ENCODE measurements around the gene TMEM255A. TPM values are rescaled to one million over a fixed set of nuclear protein-coding genes. Genes with fewer than 3 reads are reported as not detected.

The TMEM255A gene
- total and polyA plus RNA-seq, 2 of the 13 experiments (the other 11 are each of a cell fraction or from before 2014, with no cell fraction given) = 0.13 to 0.40 TPM

DNA sequence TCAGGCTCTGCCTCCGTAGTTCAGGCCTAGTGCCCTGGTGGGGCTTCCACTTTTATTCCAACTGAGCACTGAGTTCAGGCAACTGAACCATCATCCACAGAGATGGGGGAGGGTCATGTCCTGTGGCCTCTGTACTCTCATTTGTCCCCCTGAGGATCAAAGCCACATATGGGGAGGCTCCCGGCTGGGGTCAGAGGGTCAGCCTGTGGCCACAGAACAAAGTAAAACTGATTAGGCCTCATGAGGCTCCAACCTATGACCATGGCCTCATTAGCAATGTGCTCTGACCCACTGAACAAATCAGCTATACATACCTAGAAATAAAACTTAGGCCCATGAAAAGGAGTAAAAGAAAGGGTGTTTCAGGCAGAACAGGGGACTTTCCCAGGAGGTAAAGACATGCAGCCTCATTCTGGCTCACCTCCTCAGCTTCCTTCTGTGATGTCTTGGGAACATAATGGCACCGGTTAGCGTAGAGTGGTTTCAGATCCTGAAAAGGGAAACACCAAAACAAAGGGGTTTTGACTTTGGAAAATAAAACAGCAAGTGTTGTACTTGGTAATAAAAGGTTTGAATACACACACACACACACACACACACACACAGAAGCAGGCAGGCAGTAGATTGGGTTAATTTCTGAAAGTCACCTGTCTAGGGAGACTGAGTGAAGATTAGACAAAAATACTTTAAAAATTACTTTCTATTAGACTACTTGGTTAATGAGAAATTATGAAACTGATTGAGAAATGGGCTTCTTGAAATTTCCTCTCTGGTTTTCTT lies 24.3 kb downstream of the TMEM255A start (continued):
- TF ChIP-seq, protein P1, sequence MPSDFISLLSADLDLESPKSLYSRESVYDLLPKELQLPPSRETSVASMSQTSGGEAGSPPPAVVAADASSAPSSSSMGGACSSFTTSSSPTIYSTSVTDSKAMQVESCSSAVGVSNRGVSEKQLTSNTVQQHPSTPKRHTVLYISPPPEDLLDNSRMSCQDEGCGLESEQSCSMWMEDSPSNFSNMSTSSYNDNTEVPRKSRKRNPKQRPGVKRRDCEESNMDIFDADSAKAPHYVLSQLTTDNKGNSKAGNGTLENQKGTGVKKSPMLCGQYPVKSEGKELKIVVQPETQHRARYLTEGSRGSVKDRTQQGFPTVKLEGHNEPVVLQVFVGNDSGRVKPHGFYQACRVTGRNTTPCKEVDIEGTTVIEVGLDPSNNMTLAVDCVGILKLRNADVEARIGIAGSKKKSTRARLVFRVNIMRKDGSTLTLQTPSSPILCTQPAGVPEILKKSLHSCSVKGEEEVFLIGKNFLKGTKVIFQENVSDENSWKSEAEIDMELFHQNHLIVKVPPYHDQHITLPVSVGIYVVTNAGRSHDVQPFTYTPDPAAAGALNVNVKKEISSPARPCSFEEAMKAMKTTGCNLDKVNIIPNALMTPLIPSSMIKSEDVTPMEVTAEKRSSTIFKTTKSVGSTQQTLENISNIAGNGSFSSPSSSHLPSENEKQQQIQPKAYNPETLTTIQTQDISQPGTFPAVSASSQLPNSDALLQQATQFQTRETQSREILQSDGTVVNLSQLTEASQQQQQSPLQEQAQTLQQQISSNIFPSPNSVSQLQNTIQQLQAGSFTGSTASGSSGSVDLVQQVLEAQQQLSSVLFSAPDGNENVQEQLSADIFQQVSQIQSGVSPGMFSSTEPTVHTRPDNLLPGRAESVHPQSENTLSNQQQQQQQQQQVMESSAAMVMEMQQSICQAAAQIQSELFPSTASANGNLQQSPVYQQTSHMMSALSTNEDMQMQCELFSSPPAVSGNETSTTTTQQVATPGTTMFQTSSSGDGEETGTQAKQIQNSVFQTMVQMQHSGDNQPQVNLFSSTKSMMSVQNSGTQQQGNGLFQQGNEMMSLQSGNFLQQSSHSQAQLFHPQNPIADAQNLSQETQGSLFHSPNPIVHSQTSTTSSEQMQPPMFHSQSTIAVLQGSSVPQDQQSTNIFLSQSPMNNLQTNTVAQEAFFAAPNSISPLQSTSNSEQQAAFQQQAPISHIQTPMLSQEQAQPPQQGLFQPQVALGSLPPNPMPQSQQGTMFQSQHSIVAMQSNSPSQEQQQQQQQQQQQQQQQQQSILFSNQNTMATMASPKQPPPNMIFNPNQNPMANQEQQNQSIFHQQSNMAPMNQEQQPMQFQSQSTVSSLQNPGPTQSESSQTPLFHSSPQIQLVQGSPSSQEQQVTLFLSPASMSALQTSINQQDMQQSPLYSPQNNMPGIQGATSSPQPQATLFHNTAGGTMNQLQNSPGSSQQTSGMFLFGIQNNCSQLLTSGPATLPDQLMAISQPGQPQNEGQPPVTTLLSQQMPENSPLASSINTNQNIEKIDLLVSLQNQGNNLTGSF (CRISPR knock-in tag; IDR thresholded peaks at IDR 0.05) = no peak
- TF ChIP-seq CREB1 (IDR thresholded peaks at IDR 0.05) (no peak), CREB1 (CRISPR knock-in tag; IDR thresholded peaks at IDR 0.05) (peak; percentile 35; the same call in 1 of the 2 replicates), GFI1 (CRISPR knock-in tag; IDR thresholded peaks at IDR 0.05; ENCODE audit: borderline replicate concordance) (peak; percentile 75; the same call in 1 of the 2 replicates), RFX3 (CRISPR knock-in tag; IDR thresholded peaks at IDR 0.05) (no peak), ZNF562 (CRISPR knock-in tag; IDR thresholded peaks at IDR 0.05; ENCODE audit: borderline replicate concordance) (no peak), HNF4G (IDR thresholded peaks at IDR 0.05; ENCODE audit: borderline replicate concordance, low read depth, low read length) (peak; percentile 53; the same call in 1 of the 2 replicates), HNF4G (CRISPR knock-in tag; IDR thresholded peaks at IDR 0.05; ENCODE audit: borderline replicate concordance, low read depth) (no peak), ASH2L (IDR thresholded peaks at IDR 0.05; ENCODE audit: insufficient read length, low read depth, low read length) (peak; percentile 30), ISL2 (CRISPR knock-in tag; IDR thresholded peaks at IDR 0.05) (peak; percentile 80; the same call in 1 of the 2 replicates), REL (CRISPR knock-in tag; conservative IDR thresholded peaks at IDR 0.05) (no peak), KLF6 (CRISPR knock-in tag; IDR thresholded peaks at IDR 0.05) (no peak), TAF1 (CRISPR knock-in tag; IDR thresholded peaks at IDR 0.05) (0 out of 2 replicates have a peak, but pooled peaks have one; percentile 23)
- TF ChIP-seq, protein P2, sequence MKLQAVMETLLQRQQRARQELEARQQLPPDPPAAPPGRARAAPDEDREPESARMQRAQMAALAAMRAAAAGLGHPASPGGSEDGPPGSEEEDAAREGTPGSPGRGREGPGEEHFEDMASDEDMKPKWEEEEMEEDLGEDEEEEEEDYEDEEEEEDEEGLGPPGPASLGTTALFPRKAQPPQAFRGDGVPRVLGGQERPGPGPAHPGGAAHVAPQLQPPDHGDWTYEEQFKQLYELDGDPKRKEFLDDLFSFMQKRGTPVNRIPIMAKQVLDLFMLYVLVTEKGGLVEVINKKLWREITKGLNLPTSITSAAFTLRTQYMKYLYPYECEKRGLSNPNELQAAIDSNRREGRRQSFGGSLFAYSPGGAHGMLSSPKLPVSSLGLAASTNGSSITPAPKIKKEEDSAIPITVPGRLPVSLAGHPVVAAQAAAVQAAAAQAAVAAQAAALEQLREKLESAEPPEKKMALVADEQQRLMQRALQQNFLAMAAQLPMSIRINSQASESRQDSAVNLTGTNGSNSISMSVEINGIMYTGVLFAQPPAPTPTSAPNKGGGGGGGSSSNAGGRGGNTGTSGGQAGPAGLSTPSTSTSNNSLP (IDR thresholded peaks at IDR 0.05; ENCODE audit: low read depth, low read length) = no peak
